Measurements from ENCODE around the gene CFAP126.
A peak's percentile ranks its signal among the peaks of the same experiment; 100 is the strongest.
"Not testable (repeated sequence)": the region's sequence is repeated elsewhere in the genome, so short reads cannot be mapped to it uniquely, and the experiment has no call there.

CFAP126 gene, protein sequence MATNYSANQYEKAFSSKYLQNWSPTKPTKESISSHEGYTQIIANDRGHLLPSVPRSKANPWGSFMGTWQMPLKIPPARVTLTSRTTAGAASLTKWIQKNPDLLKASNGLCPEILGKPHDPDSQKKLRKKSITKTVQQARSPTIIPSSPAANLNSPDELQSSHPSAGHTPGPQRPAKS

DNA sequence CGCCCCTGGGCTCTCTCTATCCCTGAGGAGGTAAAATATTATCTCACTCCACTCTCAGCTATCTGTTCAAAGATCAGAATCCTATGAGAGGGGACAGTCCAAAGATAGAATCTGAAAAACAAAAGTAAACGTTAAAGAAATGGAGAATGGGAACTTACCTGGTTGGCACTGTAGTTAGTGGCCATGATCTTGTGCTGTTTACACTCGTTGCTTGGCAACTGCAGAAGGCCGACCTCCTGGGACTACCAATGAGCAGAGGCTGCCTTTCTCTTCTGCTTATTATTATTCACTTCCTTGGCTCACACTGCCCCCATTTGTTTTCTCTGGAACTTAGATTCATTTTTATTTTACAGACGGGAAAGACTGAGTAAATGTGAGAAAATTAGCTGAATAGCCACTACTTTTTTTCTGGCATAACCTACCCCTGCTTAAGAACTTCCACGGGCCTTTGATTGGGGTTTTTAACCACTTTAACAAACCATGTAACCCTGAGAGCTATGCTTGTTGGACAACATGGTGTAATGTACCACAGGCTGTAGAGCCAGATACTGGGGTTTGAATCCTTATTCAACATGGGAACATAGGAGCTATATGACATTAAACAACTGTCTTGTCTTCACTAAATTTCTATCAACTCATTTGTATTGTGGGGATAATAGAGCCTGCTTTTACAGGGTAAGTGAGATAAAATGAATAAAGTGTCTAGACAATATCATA is at the start of gene CFAP126:
TSS of gene CFAP126 (minus strand) at position 193 of the 717 bp plus-strand sequence. CDS start at position 185, 8 bp downstream.
- DNase-seq = peak; percentile 85

DNA sequence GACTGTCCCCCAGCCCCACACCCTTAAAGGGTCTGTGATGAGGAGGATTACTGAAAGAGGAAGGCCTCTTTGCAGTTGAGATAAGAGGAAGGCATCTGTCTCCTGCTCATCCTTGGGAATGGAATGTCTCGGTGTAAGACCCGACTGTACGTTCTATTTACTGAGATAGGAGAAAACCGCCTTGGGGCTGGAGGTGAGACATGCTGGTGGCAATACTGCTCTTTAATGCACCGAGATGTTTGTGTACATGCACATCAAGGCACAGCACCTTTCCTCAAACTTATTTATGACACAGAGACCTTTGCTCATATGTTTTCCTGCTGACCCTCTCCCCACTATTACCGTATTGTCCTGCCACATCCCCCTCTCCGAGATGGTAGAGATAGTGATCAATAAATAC is 45.4 kb upstream of the CFAP126 start:
- not testable (repeated sequence) for DNase-seq

DNA sequence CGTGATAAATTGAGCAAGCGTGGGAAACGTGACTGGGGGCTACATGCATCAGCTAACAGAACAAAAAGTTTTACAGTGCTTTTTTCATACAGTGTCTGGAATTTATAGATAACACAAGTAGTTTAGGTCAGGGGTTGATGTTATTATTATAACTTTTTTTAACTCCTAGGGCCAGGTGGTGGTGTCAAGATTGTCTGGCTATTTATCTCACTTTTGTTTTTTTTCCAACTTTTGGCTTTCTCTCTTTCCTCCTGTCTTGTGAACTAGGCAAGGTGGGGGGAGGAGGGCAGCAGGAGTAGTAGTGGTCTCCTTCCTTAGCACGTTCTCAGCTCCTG is 42.9 kb upstream of the CFAP126 start:
- DNase-seq = not testable (repeated sequence)

DNA sequence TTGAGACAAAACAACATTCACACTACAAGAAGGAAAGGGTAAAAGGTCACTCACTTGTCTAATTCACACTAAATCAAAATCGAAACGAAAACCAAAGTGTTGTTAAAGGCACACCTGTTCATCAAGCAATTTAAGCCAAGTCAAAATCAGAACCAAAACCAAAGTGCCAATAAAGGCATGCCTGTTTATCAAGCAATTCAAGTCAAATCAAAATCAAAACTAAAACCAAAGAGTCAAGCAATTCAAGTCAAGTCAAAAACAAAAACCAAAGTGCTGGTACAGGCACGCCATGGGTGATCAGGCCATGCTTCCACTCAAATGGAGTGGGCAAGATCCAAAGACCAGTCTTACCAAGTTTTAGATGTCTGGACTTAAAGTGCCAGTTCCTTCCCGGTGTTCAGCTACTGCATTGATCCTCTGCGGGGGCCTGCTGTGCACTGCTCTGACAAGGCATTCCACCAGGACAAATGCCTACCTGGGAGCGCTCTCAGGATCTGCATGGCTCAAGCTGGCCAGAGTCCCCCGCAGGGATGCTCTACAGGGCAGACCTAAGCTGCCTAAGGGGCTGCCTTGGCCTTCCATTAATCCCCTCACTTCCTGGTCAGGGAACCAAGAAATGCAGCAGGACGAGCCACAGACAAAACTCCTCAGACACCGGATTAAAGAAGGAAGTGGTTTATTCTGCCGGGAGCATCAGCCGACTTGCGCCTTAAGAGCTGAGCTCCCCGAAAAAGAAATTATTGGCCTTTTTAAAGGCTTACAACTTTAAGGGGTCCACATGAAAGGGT is 42.4 kb upstream of the CFAP126 start:
- DNase-seq = not testable (repeated sequence)

DNA sequence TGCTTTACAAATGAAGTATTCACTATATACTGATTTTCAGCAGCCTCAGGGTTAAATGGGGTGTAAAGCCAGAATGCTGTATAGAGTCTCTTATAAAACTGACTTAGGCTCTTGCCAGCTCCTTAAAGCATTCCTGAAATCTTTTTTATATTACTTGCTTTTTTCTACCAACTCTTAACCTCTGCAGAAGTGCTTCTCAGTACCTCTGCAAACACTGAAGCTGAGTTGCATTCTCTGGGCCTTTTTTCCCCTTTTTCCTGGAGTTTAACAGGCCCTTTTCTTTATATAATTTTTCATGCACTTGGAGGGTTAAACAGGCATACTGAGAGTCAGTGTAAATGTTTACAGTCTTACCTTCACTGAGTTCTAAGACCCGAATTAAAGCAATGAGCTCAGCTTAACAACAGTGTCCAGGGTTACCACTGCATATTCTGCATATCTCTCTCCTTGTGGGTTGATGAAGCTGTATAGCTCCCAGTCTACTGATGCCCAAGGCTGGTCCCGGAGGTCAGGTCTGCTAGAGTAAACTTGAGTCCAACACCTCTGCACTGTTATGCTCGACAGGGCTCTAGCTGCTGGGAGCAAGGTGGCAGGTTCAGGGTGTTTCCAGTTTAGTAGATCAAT is 40.9 kb upstream of the CFAP126 start:
- DNase-seq = no peak

DNA sequence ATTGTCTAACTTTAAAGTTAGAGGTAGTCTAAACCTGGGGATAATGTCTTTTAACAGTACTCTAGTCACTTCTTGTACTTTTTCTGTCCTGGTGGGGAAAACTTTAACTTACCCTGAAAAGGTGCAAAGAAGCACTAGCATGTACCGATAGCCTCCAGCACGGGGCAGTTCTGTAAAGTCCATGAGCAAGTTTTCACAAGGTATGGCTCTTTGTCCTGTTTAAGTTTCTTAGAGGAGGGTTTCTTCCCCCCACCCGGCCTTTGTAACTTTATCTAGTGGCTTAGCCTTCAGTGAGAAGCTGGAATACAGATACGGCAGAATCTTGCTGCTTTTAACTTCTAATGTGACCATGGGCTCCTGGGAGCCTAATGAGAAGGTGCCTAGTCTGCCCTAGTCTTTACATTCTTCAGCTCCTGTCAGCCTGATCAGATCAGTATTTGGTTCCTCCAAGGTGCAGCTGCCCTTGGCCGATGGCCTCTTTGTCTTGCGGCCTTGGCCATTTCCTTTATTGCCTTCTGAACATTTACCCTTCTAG is 39.8 kb upstream of the CFAP126 start:
- DNase-seq = no peak

DNA sequence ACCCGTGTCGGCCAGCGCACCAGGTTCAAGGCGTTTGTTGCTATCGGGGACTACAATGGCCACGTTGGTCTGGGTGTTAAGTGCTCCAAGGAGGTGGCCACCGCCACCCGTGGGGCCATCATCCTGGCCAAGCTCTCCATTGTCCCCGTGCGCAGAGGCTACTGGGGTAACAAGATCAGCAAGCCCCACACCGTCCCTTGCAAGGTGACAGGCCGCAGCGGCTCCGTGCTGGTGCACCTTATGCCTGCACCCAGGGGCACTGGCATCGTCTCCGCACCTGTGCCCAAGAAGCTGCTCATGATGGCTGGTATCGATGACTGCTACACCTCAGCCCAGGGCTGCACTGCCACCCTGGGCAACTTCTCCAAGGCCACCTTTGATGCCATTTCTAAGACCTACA is 38.9 kb upstream of the CFAP126 start:
- not testable (repeated sequence) for DNase-seq

DNA sequence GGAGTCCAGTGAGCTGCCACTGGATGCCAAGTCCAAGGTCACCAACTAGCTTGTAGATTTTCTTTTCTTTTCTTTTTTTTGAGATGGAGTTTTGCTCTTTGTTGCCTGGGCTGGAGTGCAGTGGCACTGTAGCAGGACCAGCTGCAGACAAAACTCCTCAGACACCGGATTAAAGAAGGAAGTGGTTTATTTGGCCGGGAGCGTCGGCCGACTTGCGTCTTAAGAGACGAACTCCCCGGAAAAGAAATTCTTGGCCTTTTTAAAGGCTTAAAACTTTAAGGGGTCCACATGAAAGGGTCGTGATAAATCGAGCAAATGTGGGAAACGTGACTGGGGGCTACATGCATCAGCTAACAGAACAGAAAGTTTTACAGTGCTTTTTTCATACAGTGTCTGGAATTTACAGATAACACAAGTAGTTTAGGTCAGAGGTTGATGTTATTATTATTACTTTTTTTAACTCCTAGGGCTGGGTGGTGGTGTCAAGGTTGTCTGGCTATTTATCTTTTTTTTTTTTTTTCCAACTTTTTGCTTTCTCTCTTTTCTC is 36.4 kb upstream of the CFAP126 start:
- no peak for DNase-seq

DNA sequence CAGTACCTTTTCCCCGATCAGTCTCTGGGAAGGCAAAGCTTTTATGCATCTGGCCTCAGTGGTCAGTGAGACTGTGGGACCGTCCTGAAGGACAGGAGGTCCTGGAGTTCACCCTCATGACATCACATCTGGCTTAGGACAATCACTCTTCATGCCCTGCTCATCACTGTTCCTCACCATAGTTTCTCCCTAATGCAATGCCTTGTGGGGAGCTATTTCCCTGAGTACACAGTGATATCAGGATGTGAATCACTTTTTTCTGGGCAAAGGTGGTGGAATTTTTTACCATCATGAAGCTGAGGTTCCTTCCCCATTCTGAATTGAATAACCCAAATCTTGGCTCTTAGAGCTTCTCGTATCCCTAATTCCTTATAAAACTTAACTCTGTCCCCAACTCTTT is 34.8 kb upstream of the CFAP126 start:
- no peak for DNase-seq

DNA sequence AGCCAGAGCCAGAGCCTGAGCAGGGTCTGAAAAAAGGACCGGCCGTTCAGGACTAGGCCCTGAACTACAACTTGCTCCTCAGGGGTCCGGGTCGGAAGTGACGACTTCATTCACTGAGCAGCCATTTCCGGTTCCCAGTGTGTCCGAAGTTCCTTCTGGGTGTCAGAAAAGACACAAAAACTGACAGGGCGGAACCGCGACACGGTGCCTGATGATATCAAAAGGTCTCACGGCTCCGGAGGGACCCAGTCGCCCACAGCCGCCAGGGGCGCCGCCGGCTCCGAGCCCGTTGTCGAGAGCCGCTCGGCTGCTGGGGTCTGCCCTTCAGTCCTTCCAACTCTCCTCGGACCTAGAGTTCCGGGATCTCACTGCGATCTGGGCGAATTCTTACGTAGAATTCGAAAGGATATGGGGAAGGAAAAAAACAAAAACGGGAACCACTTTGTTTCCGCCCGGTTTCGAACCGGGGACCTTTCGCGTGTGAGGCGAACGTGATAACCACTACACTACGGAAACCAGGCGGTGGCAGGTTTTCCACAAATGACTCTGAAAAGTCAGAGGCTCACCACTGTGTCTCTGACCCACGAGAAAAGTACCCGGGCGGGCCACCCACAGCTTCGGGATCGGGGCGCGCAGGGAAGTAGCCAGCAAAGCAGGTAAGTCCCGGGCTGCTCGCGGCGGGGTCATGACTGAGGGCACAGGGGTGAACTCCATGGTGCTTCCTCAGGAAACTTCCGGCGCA is 31.8 kb upstream of the CFAP126 start:
- DNase-seq = peak; percentile 95

DNA sequence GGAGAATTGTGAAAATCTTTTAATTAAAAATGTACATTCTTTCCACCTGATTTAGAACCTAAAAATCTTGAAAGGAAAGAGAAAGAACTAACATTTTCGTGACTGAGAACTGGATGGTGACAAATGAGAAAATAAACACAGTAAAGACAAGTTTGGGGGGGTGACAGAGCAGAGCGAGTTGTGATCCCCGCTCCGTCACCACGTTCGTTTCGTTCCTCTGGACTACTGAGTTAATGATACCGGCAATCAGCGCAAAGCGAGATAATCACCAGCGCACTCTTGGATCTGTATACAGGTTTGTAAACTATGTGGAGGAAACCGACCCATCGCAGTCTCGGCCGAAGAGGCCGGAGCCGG is 31.2 kb upstream of the CFAP126 start:
- no peak for DNase-seq

DNA sequence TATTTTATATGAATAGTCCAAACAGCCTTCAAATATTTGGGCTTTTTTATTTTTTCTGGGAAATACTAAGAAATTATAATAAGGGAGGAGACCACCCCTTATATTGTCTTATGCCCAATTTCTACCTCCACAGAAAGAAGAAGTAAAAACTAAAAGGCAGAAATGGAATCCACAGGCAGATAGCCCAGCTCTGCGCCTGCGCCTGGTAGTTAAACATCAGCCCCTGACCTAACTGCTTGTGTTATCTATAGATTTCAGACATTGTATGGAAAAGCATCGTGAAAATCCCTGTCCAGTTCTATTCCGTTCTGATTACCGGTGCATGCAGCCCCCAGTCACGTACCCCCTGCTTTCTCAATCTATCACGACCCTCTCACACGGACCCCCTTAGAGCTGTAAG is 29.4 kb upstream of the CFAP126 start:
- not testable (repeated sequence) for DNase-seq

DNA sequence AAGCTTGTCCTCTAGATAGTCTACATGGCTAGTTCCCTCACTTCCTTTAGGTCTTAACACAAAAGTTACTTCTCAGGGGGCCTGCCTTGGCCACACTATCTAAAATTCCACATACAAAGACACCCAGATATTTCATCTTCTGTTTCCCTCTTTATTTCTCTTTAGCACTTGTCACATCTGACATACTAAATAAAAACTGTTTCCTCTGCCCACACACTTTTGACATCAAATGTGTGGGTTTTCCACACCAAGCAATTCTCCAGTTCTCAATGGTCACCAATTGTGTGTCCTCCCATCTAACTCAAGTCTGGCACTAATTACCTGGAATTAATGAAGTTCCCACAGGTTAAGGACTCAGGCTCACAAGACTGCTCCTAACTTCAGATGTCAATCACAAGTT is 25.5 kb upstream of the CFAP126 start:
- DNase-seq = no peak

DNA sequence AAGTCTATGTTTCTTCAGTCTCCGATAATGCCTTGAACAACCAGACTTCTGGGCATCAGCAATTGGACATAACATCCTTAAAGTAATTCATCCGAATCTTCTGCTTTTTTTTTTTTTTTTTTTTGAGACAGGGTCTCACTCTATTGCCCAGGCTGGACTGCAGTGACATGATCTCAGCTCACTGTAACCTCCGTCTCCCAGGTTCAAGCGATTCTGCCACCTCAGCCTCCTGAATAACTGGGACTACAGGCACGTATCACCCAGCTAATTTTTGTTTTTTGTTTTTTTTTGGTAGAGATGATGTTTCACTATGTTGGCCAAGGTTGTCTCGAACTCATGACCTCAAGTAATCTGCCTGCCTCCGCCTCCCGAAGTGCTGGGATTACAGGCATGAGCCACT is 23.9 kb upstream of the CFAP126 start:
- no peak for DNase-seq

DNA sequence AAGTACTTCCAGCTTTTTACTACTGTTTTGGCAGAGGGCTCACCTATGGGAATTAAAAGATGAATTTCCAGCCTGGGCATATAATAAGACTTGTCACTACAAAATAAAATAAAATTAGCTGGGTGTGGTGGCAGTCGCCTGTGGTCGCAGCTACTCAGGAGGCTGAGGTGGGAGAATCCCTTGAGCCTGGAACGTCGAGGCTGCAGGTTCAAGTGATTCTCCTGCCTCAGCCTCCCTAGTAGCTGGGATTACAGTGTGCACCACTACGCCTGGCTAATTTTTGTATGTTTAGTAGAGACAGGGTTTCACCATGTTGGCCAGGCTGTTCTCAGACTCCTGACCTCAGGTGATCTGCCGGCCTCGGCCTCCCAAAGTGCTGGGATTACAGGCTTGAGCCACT is 23.5 kb upstream of the CFAP126 start:
- DNase-seq = not testable (repeated sequence)

DNA sequence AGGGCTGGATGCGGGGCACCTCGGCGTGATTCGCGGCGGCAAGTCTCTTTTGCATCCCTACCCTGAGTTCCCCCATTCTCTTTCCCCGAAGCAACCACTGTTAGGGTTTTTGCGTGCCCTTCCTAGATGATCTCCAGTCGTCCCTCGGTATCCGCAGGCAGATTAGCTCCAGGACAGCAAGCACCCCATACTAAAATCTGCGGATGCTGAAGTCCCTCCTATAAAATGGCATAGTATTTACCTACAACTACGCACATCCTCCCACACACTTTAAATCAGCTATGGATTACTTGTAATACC is 22.8 kb upstream of the CFAP126 start:
- no peak for DNase-seq

DNA sequence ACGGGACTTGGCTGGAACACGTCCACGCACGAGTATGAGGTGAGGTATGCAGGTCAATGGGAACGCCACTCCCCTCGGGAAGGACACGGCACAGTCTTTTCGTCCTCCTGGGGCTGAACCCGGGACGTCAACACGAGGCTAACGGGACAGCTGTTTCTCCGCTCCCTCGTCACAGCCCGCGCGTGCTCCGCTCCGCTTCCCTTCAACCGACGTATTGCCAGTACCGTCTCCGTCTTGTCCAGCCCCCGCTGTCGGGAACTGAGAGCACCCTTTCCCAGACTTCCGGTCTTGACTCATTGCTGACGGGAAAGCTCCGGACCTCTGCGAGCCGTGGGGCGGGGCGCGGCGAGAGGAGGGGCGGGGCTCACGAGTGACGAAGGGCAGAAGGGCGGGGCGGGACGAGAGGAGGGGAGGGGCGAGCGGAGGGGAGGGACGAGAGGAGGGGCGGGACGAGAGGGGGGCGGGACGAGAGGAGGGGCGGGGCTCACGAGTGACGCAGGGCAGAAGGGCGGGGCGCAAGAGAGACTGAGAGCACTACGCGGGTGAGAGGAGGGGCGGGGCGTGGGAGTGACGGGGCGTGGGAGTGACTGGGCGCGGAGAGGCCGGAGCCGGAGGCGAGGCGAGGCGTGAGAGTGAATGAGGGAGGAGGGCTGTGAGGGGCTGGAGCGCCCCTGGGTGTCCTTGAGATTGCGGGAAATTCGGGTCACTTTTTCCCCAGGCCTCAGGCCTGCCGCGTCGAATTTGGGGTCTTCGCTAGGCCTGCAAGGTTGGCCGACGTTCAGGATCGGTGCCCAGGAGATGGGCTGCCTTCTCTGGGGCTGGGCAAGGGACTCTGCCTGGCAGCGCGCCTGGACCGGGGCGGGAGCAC is 22.2 kb upstream of the CFAP126 start:
- peak; percentile 97 for DNase-seq

DNA sequence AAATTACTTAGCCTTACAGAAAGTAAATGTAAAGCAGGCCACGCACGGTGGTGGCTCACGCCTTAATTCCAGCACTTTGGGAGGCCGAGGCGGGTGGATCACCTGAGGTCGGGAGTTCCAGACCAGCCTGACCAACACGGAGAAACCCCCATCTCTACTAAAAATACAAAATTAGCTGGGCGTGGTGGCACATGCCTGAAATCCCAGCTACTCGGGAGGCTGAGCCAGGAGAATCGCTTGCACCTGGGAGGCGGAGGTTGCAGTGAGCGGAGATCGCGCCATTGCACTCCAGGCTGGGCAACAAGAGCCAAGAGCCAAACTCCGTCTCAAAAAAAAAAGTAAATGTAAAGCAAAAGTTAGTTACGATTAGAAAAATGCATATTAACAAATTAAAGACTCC is 21.5 kb upstream of the CFAP126 start:
- not testable (repeated sequence) for DNase-seq

DNA sequence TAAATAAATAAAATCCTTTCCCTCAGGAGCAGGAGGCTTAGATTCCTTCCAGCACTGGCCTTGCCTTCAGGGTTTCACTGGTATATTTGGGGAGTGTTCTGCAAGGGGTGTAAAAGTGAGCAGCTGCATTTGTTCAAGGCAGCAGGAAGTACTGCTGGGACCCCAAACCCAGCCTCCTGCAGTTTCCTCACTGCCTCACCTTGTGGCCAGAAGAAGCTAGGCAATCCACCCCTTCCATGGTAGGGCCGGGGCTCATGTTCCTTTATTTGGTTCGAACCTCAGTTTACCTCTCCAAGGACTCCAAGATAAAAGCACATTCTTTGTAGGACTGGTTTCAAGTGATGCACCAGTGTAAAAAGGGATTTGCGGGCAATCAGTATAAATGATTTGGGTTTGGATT is 21.0 kb upstream of the CFAP126 start:
- DNase-seq = no peak

DNA sequence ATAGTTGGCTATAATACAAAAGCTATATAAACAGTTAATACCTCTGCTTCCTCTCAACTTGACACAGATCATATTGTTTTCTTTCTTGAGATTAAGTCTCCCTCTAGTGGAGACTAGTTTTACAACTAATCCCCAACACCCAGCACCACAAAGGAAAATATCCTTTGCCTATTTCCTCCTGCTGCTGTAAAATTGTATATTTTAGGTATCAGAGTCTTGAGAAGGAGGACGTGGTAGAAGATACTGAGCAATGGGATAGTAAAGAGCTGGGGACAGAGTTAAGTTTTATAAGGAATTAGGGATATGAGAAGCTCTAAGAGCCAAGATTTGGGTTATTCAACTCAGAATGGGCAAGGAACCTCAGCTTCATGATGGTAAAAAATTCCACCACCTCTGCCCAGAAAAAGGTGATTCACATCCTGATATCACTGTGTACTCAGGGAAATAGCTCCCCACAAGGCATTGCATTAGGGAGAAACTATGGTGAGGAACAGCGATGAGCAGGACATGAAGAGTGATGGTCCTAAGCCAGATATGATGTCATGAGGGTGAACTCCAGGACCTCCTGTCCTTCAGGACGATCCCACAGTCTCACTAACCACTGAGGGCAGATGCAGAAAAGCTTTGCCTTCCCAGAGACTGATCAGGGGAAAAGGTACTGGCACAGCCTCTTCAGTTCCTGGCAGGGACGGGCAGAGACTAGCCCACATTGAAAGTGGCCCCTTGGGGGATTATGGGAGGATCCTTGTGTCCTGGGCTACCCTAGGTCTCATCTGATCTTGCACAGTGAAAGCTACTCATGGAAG is 14.7 kb upstream of the CFAP126 start:
- peak; percentile 76 for DNase-seq

DNA sequence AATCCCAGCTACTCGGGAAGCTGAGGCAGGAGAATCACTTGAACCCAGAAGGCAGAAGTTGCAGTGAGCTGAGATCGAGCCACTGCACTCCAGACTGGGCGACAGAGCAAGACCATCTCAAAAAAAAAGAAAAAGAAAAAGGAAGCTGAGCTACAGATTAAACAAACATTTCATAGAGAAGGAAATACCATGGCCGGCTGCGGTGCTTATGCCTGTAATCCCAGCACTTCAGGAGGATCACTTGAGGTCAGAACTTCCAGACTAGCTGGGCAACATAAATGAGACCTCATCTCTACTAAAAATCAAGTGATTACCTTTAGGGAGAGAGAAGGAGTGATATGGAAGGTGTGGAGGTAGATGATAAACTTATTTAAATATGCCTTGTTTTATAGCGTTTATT is 14.0 kb upstream of the CFAP126 start:
- DNase-seq = no peak

All from NCI-H69 (cell line).